ENCODE data around the gene A2M.

Gene A2M

DNA sequence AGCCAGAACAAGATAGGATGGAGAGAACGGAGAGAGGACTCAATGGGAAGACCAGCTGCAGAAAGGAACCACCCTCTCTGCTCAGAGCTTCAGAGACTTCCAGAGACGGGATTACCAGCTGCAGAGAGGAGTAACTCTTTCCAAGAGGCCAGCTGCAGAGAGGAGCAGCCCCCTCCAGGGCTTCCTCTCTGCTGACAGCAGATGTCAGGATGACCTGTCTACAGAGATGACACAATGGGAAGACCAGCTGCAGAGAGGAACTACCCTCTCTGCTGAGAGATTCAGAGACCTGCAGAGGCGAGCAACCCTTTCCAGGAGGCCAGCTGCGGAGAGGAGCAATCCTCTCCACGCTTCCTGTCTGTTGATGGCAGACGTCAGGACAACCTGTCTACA, 64.6 kb downstream of the A2M start:
- TF ChIP-seq MYNN (tag by site-specific recombination; IDR thresholded peaks at IDR 0.05; ENCODE audit: borderline replicate concordance) (no peak), ZNF76 (tag by site-specific recombination; IDR thresholded peaks at IDR 0.05; ENCODE audit: borderline replicate concordance, low read depth) (no peak), ZNF623 (tag by site-specific recombination; IDR thresholded peaks at IDR 0.05) (no peak), ZBTB11 (tag by site-specific recombination; conservative IDR thresholded peaks at IDR 0.05; ENCODE audit: low read depth) (no peak), ZNF404 (tag by site-specific recombination; IDR thresholded peaks at IDR 0.05) (no peak), ZNF214 (tag by site-specific recombination; IDR thresholded peaks at IDR 0.05; ENCODE audit: borderline replicate concordance) (no peak), ZNF362 (tag by site-specific recombination; IDR thresholded peaks at IDR 0.05) (no peak), ZNF670 (tag by site-specific recombination; IDR thresholded peaks at IDR 0.05; ENCODE audit: low read depth) (no peak), ZNF558 (tag by site-specific recombination; IDR thresholded peaks at IDR 0.05) (no peak), ZNF140 (tag by site-specific recombination; IDR thresholded peaks at IDR 0.05) (no peak), ZNF747 (tag by site-specific recombination; IDR thresholded peaks at IDR 0.05) (no peak), RBAK (tag by site-specific recombination; IDR thresholded peaks at IDR 0.05) (no peak), ZNF184 (tag by site-specific recombination; IDR thresholded peaks at IDR 0.05) (no peak), ZSCAN23 (tag by site-specific recombination; IDR thresholded peaks at IDR 0.05) (no peak), ZNF133 (tag by site-specific recombination; IDR thresholded peaks at IDR 0.05) (no peak)
- TF ChIP-seq, protein P1, sequence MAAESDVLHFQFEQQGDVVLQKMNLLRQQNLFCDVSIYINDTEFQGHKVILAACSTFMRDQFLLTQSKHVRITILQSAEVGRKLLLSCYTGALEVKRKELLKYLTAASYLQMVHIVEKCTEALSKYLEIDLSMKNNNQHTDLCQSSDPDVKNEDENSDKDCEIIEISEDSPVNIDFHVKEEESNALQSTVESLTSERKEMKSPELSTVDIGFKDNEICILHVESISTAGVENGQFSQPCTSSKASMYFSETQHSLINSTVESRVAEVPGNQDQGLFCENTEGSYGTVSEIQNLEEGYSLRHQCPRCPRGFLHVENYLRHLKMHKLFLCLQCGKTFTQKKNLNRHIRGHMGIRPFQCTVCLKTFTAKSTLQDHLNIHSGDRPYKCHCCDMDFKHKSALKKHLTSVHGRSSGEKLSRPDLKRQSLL (tag by site-specific recombination; IDR thresholded peaks at IDR 0.05) = no peak
- TF ChIP-seq, protein P2, sequence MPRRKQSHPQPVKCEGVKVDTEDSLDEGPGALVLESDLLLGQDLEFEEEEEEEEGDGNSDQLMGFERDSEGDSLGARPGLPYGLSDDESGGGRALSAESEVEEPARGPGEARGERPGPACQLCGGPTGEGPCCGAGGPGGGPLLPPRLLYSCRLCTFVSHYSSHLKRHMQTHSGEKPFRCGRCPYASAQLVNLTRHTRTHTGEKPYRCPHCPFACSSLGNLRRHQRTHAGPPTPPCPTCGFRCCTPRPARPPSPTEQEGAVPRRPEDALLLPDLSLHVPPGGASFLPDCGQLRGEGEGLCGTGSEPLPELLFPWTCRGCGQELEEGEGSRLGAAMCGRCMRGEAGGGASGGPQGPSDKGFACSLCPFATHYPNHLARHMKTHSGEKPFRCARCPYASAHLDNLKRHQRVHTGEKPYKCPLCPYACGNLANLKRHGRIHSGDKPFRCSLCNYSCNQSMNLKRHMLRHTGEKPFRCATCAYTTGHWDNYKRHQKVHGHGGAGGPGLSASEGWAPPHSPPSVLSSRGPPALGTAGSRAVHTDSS (tag by site-specific recombination; IDR thresholded peaks at IDR 0.05) = no peak
- ChIA-PET POLR2A (no interaction called here), CTCF (interaction anchor here (0.9 to 4.7 kb wide), 5 partner anchors 10 to 394 kb away, joined by 3 to 45 read pairs (median 4); partner anchors contain the start of gene M6PR)
- Histone ChIP-seq H3K27ac (ENCODE audit: extremely low read depth, low read depth, low read length) (no peak overlapping the region), H3K4me3 (ENCODE audit: low read depth, low read length) (no peak overlapping the region), H3K4me1 (ENCODE audit: control insufficient read depth, insufficient read depth, low read length) (no peaks in the 10 kb centered on the region), H3K36me3 (ENCODE audit: control insufficient read depth in 2 of 2, insufficient read depth in 1 of 2, low read length in 2 of 2) (no peaks in the 10 kb centered on the region), H3K9me3 (ENCODE audit: control insufficient read depth, insufficient read depth, low read depth, low read length) (no peaks in the 10 kb centered on the region)

GRCh38 chr12:9050521-9051157, 65.1 kb downstream of the A2M start:
- no peaks in the 10 kb centered on the region for H3K9me3 ChIP-seq (ENCODE audit: control insufficient read depth, insufficient read depth, low read depth, low read length)
- H3K36me3 ChIP-seq (ENCODE audit: control insufficient read depth in 2 of 2, insufficient read depth in 1 of 2, low read length in 2 of 2) = no peaks in the 10 kb centered on the region
- no peak overlapping the region for H3K27ac ChIP-seq (ENCODE audit: extremely low read depth, low read depth, low read length)
- no peak overlapping the region for H3K4me3 ChIP-seq (ENCODE audit: low read depth, low read length)
- H3K4me1 ChIP-seq (ENCODE audit: control insufficient read depth, insufficient read depth, low read length) = no peaks in the 10 kb centered on the region
- CTCF ChIA-PET = interaction anchor here (0.5 to 4.7 kb wide), 29 partner anchors 8 to 594 kb away, joined by 3 to 45 read pairs (median 4); partner anchors contain the start of genes A2ML1 and M6PR
- POLR2A ChIA-PET = no interaction called here
- no peak for TF ChIP-seq ZNF600 (tag by site-specific recombination; IDR thresholded peaks at IDR 0.05)
- no peak for TF ChIP-seq GLIS2 (tag by site-specific recombination; IDR thresholded peaks at IDR 0.05)
- TF ChIP-seq ZBTB17 (tag by site-specific recombination; IDR thresholded peaks at IDR 0.05) = no peak
- TF ChIP-seq ZNF16 (tag by site-specific recombination; IDR thresholded peaks at IDR 0.05; ENCODE audit: low read depth) = no peak
- TF ChIP-seq, protein P3, sequence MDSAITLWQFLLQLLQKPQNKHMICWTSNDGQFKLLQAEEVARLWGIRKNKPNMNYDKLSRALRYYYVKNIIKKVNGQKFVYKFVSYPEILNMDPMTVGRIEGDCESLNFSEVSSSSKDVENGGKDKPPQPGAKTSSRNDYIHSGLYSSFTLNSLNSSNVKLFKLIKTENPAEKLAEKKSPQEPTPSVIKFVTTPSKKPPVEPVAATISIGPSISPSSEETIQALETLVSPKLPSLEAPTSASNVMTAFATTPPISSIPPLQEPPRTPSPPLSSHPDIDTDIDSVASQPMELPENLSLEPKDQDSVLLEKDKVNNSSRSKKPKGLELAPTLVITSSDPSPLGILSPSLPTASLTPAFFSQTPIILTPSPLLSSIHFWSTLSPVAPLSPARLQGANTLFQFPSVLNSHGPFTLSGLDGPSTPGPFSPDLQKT (IDR thresholded peaks at IDR 0.05; ENCODE audit: borderline replicate concordance, low read depth, low read length) = no peak
- no peak for TF ChIP-seq ZNF184 (tag by site-specific recombination; IDR thresholded peaks at IDR 0.05)
- no peak for TF ChIP-seq ZNF248 (tag by site-specific recombination; IDR thresholded peaks at IDR 0.05)
- TF ChIP-seq ZNF585B (tag by site-specific recombination; IDR thresholded peaks at IDR 0.05) = no peak
- no peak for TF ChIP-seq ZNF121 (tag by site-specific recombination; IDR thresholded peaks at IDR 0.05)
- no peak for TF ChIP-seq ZNF404 (tag by site-specific recombination; IDR thresholded peaks at IDR 0.05)
- TF ChIP-seq GLI4 (tag by site-specific recombination; IDR thresholded peaks at IDR 0.05) = no peak
- no peak for TF ChIP-seq ZNF623 (tag by site-specific recombination; IDR thresholded peaks at IDR 0.05)
- no peak for TF ChIP-seq ZNF555 (tag by site-specific recombination; conservative IDR thresholded peaks at IDR 0.05)
- no peak for TF ChIP-seq MZF1 (tag by site-specific recombination; IDR thresholded peaks at IDR 0.05; ENCODE audit: borderline replicate concordance)

Measured in HEK293 (cell line).